ENCODE results near the gene CRTAC1. TPM values are rescaled to one million over a fixed set of nuclear protein-coding genes. Genes with fewer than 3 reads are reported as not detected.

Gene CRTAC1
- total RNA-seq, 1 experiment from 2014 or later, result 0.46 TPM

GRCh38 chr10:97852840-97853405, 177.5 kb downstream of the CRTAC1 start:
- no peak overlapping the region for H4K5ac ChIP-seq (ENCODE audit: insufficient read length, low read depth, low read length)
- TF ChIP-seq CTCF (conservative IDR thresholded peaks at IDR 0.05), result no peak
- no peak overlapping the region for H2BK12ac ChIP-seq (ENCODE audit: insufficient read length, low read depth, low read length)
- WGBS (ENCODE audit: extremely low coverage, insufficient read length, low lambda C conversion rate), result no CpG with 5 or more reads among the region's 4 CpGs
- H2AK5ac ChIP-seq (ENCODE audit: insufficient read length, low read length), result no peak overlapping the region
- no peak overlapping the region for H3K56ac ChIP-seq (ENCODE audit: insufficient read length, low read depth, low read length)
- DNase-seq, result no peak
- Mint-ChIP-seq H3K27me3 (ENCODE audit: low read depth) (peaks cover 62% of the 10 kb centered on the region), H3K27ac (peak overlapping the region in 1 of 3 experiments; percentile 22; a peak in 1 of 7 replicates), H3K36me3 (ENCODE audit: insufficient read depth in 1 of 3, low read depth in 3 of 3) (no peaks in the 10 kb centered on the region), H3K4me3 (no peak overlapping the region), H3K4me1 (peaks cover 4 to 16% of the 10 kb centered on the region in 2 experiments), H3K9me3 (no peaks in the 10 kb centered on the region)
- H3K18ac ChIP-seq (ENCODE audit: insufficient read length, low read depth, low read length), result no peak overlapping the region
- no peaks in the 10 kb centered on the region for H3K79me1 ChIP-seq (ENCODE audit: insufficient read depth, low read depth, low read length, poor library complexity, severe bottlenecking)
- peaks cover 3% of the 10 kb centered on the region; the same call in 1 of the 2 replicates for H3K27me3 ChIP-seq (ENCODE audit: insufficient read depth, low read length)
- H3K27ac ChIP-seq (ENCODE audit: insufficient read length, low read depth, low read length), result no peak overlapping the region
- no peak overlapping the region for H2BK120ac ChIP-seq (ENCODE audit: low read depth, low read length, poor library complexity, severe bottlenecking)
- H2BK15ac ChIP-seq (ENCODE audit: low read depth, low read length), result no peak overlapping the region
- no peaks in the 10 kb centered on the region for H3K23me2 ChIP-seq (ENCODE audit: insufficient read length, low read depth, low read length, poor library complexity, severe bottlenecking)
- no peaks in the 10 kb centered on the region for H3K79me2 ChIP-seq (ENCODE audit: insufficient read depth, low read length)
- H3K23ac ChIP-seq (ENCODE audit: insufficient read length, low read depth, low read length), result no peak overlapping the region
- H4K20me1 ChIP-seq (ENCODE audit: control insufficient read depth, insufficient read depth, insufficient read length), result no peaks in the 10 kb centered on the region
- H3K9ac ChIP-seq (ENCODE audit: extremely low read depth, insufficient read length, low read length), result no peak overlapping the region
- peaks cover 4% of the 10 kb centered on the region for H3K4me1 ChIP-seq (ENCODE audit: insufficient read depth, low read length)
- no peak overlapping the region for H2BK20ac ChIP-seq (ENCODE audit: low read depth, low read length, poor library complexity, severe bottlenecking)
- no peak overlapping the region for H4K91ac ChIP-seq (ENCODE audit: insufficient read length, low read depth, low read length)
- H3T11ph ChIP-seq (ENCODE audit: low read length), result no peak overlapping the region
- H2BK5ac ChIP-seq (ENCODE audit: insufficient read length, low read length), result no peak overlapping the region
- H4K8ac ChIP-seq (replicated peaks; ENCODE audit: insufficient read length, low read depth, low read length), result no peak overlapping the region
- no peak overlapping the region for H3K4ac ChIP-seq (ENCODE audit: low read depth, low read length)
- no peak overlapping the region for H3K14ac ChIP-seq (ENCODE audit: insufficient read depth, low read length)
- no peak overlapping the region for H2AFZ ChIP-seq (ENCODE audit: low read length)
- H3K9me3 ChIP-seq (ENCODE audit: control insufficient read depth, low read depth, low read length), result no peaks in the 10 kb centered on the region
- H3K4me2 ChIP-seq (ENCODE audit: insufficient read depth, insufficient read length, low read length), result no peak overlapping the region

Data from H9 (cell line).